Left lung (tissue), 10 donors: ENCODE results near the gene SPSB1. TPM values are rescaled to one million over a fixed set of nuclear protein-coding genes. Genes with fewer than 3 reads are reported as not detected.

Experiments
- ATAC-seq: fragments of 200-7000 bp; cut with Tn5 transposase; one replicate; pipeline ENCODE4 v1.9.1; 2020; ENCODE audit warnings: moderate library complexity
- DNase-seq, 4 donors: peaks; one replicate each; pipeline ENCODE4 v3.0.0-alpha.2; 2013 to 2020
- H3K27ac ChIP-seq, 2 donors: fragments of 200-600 bp; sonication (generic) in 1 of 2; one replicate each; pipeline versions ENCODE4 v1.5.0 to v1.8.0; 2020 to 2021
- H3K27me3 ChIP-seq, 2 donors: fragments of 200-600 bp; sonication (generic) in 1 of 2; one replicate each; pipeline versions ENCODE4 v1.5.0 to v1.8.0; 2020 to 2021
- H3K36me3 ChIP-seq, 2 donors: fragments of 200-600 bp; sonication (generic) in 1 of 2; one replicate each; pipeline versions ENCODE4 v1.5.0 to v1.8.0; 2020 to 2021
- H3K4me1 ChIP-seq, 2 donors: fragments of 200-600 bp; one replicate each; pipeline ENCODE4 v1.8.0; 2021
- H3K4me3 ChIP-seq, 2 donors: fragments of 200-600 bp; sonication (generic) in 1 of 2; one replicate each; pipeline versions ENCODE4 v1.5.0 to v1.8.0; 2020 to 2021; ENCODE audit warnings: mild to moderate bottlenecking in 1 of 2
- H3K9me3 ChIP-seq, 2 donors: fragments of 200-600 bp; sonication (generic) in 1 of 2; one replicate each; pipeline versions ENCODE4 v1.5.0 to v1.8.0; 2020 to 2021
- CTCF ChIP-seq, 2 donors: fragments of 200-600 bp; sonication (generic) in 1 of 2; IDR thresholded peaks; one replicate each; pipeline versions ENCODE4 v1.5.0 to v1.8.0; 2021; ENCODE audit warnings: antibody characterized with exemption in 2 of 2
- intact Hi-C, 2 donors: fragments of 100-400 bp; cut with DNase I; formaldehyde crosslinking; loops; one replicate each; pipeline versions ENCODE4 v1.11.2 to v1.14.2; 2022
- polyA plus RNA-seq, 6 donors: library from polyadenylated mRNA; unstranded; fragments of 120-200 nt; gene quantifications; one replicate each; pipeline ENCODE4 v1.2.1, GENCODE V29; 2013; ENCODE audit not compliant: insufficient read length in 6 of 6
- total RNA-seq, 2 donors: library from RNA; stranded (reverse); fragmentation: NEBNext Ultra II Directional; extraction: Animal tissue kit (Norgen Biotek cat#: 25700); gene quantifications; one replicate each; pipeline ENCODE4 v1.2.1, GENCODE V29; 2021
- donor health status: DM: no; HTN: yes; CAD: no.
- donor health status: DM: no; HTN: no; CAD: no.

Gene SPSB1
- total and polyA plus RNA-seq, 8 donors: 6.1 to 39.4 (median 7.9) TPM

- Histone ChIP-seq H3K4me3 (no peak overlapping the region), H3K36me3 (no peaks in the 10 kb centered on the region), H3K27me3 (no peaks in the 10 kb centered on the region), H3K4me1 (peaks cover 7 to 50% of the 10 kb centered on the region in 2 donors), H3K9me3 (no peaks in the 10 kb centered on the region), H3K27ac (peak overlapping the region in 1 of 2 donors; percentile 26)
- DNase-seq: peak in 1 of 4 donors; percentile 20
- no peak for ATAC-seq
- intact Hi-C loops: no loop called here
- no peak for TF ChIP-seq CTCF (IDR thresholded peaks at IDR 0.05)
Measured at GRCh38 chr1:9320520-9321479, 28.1 kb downstream of the SPSB1 start.

- no peaks in the 10 kb centered on the region for H3K9me3 ChIP-seq
- H3K36me3 ChIP-seq: no peaks in the 10 kb centered on the region
- no peak for DNase-seq
- no peak overlapping the region for H3K4me3 ChIP-seq
- TF ChIP-seq CTCF (IDR thresholded peaks at IDR 0.05): no peak
- H3K27ac ChIP-seq: peak overlapping the region in 1 of 2 donors; percentile 26
- intact Hi-C loops: no loop called here
- no peaks in the 10 kb centered on the region for H3K27me3 ChIP-seq
- peaks cover 12 to 46% of the 10 kb centered on the region in 2 donors for H3K4me1 ChIP-seq
- ATAC-seq: peak; percentile 69
Measured at GRCh38 chr1:9321480-9321849, 28.8 kb downstream of the SPSB1 start.

GRCh38 chr1:9321986-9322660 lies 29.4 kb downstream of the SPSB1 start:
- H3K4me1 ChIP-seq: peaks cover 12 to 39% of the 10 kb centered on the region in 2 donors
- intact Hi-C loops: no loop called here
- no peaks in the 10 kb centered on the region for H3K27me3 ChIP-seq
- no peak for TF ChIP-seq CTCF (IDR thresholded peaks at IDR 0.05)
- ATAC-seq: no peak
- H3K27ac ChIP-seq: peak overlapping the region in 1 of 2 donors; percentile 26
- H3K4me3 ChIP-seq: no peak overlapping the region
- no peaks in the 10 kb centered on the region for H3K9me3 ChIP-seq
- H3K36me3 ChIP-seq: no peaks in the 10 kb centered on the region
- DNase-seq: no peak

GRCh38 chr1:9322661-9323244 lies 30.1 kb downstream of the SPSB1 start:
- Histone ChIP-seq H3K9me3 (no peaks in the 10 kb centered on the region), H3K27ac (no peak overlapping the region), H3K27me3 (no peaks in the 10 kb centered on the region), H3K36me3 (no peaks in the 10 kb centered on the region), H3K4me3 (no peak overlapping the region), H3K4me1 (peaks cover 12 to 33% of the 10 kb centered on the region in 2 donors)
- ATAC-seq: no peak
- DNase-seq: no peak
- TF ChIP-seq CTCF (IDR thresholded peaks at IDR 0.05): no peak
- intact Hi-C loops: no loop called here
